ENCODE results near the gene WNT4. TPM values are rescaled to one million over a fixed set of nuclear protein-coding genes. Genes with fewer than 3 reads are reported as not detected.

WNT4 gene
- total RNA-seq, 2 donors from 2014 or later, result 0.16 TPM; not detected in 1

DNA sequence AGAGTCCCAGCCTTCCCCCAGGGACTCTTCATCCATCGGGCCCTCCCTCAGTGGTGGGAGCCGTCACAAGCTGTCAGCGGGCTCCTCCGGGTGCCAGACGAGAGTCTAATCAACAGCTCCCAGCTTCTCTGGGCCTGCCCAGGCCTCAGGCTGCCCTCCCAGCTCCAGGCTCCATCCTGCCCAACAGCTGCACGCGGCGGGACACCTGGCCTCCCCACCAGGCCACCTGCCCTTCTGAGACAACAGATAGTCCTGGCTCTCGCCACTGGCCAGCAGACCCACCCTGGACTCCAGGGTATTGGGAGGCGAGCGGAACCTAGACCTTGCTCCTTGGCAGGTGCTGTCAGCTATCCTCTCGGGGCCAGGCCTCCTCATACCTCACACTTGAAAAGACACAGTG, 3.1 kb downstream of the WNT4 start:
- no peaks in the 10 kb centered on the region for H3K27me3 ChIP-seq
- TF ChIP-seq, protein P1, sequence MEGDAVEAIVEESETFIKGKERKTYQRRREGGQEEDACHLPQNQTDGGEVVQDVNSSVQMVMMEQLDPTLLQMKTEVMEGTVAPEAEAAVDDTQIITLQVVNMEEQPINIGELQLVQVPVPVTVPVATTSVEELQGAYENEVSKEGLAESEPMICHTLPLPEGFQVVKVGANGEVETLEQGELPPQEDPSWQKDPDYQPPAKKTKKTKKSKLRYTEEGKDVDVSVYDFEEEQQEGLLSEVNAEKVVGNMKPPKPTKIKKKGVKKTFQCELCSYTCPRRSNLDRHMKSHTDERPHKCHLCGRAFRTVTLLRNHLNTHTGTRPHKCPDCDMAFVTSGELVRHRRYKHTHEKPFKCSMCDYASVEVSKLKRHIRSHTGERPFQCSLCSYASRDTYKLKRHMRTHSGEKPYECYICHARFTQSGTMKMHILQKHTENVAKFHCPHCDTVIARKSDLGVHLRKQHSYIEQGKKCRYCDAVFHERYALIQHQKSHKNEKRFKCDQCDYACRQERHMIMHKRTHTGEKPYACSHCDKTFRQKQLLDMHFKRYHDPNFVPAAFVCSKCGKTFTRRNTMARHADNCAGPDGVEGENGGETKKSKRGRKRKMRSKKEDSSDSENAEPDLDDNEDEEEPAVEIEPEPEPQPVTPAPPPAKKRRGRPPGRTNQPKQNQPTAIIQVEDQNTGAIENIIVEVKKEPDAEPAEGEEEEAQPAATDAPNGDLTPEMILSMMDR (IDR thresholded peaks at IDR 0.05), result no peak
- peaks cover 0 to 17% of the 10 kb centered on the region in 2 donors for H3K4me1 ChIP-seq
- H3K36me3 ChIP-seq, result no peaks in the 10 kb centered on the region
- no peaks in the 10 kb centered on the region for H3K9me3 ChIP-seq
- no peak for DNase-seq (ENCODE audit: low spot score)
- H3K4me3 ChIP-seq, result no peak overlapping the region
- H3K27ac ChIP-seq, result no peak overlapping the region

DNA sequence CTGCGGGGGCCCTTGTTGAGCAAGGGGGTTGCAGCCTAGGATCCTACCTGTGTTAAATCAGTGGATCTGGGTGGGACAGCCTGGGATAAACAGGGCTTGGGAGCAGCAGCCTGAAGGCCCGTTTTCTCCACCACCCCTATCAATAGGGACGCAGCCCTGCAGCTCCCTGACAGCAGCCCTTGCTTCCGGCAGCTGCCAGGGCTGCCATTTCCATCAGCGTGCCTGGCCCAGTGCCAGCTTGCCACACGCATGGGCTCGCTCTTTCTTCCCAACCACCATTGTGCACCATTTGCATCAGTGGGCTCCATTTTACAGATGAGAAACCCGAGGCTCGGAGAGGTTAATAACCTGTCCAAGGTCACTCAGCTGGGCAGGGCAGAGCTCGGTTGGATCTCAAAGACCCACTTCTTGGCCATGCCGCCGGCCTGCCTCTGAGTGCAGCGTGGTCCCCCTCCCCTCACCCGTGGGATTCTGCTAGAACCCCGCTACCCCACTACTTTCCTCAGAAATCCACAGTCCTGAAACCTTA, 3.8 kb downstream of the WNT4 start:
- H3K36me3 ChIP-seq, result no peaks in the 10 kb centered on the region
- no peak overlapping the region for H3K4me3 ChIP-seq
- peaks cover 0 to 17% of the 10 kb centered on the region in 2 donors for H3K4me1 ChIP-seq
- H3K9me3 ChIP-seq, result no peaks in the 10 kb centered on the region
- H3K27ac ChIP-seq, result no peak overlapping the region
- TF ChIP-seq, protein P1 (IDR thresholded peaks at IDR 0.05), result no peak
- no peak for DNase-seq (ENCODE audit: low spot score)
- no peaks in the 10 kb centered on the region for H3K27me3 ChIP-seq

DNA sequence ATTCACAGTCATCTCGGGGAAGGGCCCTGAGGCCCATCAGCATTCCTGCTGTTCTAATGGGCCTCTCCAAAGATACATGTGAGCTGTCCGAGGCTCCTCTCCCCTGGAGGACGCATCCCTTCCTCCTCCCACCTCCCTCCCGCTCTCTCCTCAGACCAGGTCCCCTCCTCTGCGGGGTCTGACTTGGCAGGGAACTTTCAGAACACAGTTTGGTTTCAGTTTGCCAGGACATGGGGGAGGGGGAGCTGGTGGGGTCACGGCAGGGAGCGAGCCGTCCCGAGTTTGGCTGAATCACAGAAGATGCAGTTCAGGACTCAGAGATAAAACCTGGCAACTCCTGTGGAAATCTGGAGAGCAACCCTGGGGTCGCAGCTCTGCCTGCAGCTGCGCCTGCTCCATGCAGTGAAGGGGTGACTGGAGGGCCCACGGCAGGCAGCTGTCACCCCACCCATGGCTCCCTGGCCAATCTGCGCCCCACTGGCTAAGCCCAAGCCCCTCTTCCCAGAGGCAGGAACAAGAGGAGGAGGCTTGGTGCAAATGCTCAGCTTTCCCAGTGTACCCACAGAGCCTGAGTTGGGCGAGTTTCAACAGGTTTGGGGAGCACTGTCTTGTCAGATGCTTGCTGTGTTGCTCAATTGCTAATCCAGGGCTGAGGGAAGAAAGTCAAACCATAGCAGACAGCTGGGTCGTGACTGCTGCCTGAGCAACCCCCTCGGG, 5.7 kb downstream of the WNT4 start:
- Histone ChIP-seq H3K27me3 (no peaks in the 10 kb centered on the region), H3K27ac (no peak overlapping the region), H3K36me3 (no peaks in the 10 kb centered on the region), H3K4me1 (peaks cover 0 to 14% of the 10 kb centered on the region in 2 donors), H3K9me3 (no peaks in the 10 kb centered on the region), H3K4me3 (no peak overlapping the region)
- TF ChIP-seq, protein P1 (IDR thresholded peaks at IDR 0.05), result no peak
- DNase-seq (ENCODE audit: low spot score), result no peak

DNA sequence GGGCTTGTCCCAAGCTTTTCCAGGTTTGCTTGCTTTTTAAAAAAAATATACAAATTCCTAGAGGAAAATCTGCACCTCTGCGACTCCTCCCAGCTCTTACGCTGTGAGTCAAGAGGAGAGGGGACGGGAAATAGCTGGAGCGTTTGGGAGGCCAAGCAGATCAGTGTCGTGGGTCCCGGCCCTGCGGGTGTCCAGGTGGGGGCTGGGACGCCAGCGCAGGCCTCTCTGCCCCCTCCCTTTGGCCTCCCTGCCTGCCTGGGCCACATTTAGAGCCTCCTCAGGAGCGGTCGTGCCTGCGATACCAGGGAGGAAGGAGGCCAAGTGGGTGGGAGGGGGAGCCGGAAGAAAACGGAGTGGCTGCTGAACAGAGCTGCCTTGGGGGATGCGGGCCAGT, 9.0 kb downstream of the WNT4 start:
- Histone ChIP-seq H3K36me3 (no peaks in the 10 kb centered on the region), H3K9me3 (no peaks in the 10 kb centered on the region), H3K4me3 (no peak overlapping the region), H3K27me3 (no peaks in the 10 kb centered on the region), H3K27ac (no peak overlapping the region), H3K4me1 (peaks cover 0 to 10% of the 10 kb centered on the region in 2 donors)
- no peak for DNase-seq (ENCODE audit: low spot score)
- TF ChIP-seq, protein P1 (IDR thresholded peaks at IDR 0.05), result no peak

DNA sequence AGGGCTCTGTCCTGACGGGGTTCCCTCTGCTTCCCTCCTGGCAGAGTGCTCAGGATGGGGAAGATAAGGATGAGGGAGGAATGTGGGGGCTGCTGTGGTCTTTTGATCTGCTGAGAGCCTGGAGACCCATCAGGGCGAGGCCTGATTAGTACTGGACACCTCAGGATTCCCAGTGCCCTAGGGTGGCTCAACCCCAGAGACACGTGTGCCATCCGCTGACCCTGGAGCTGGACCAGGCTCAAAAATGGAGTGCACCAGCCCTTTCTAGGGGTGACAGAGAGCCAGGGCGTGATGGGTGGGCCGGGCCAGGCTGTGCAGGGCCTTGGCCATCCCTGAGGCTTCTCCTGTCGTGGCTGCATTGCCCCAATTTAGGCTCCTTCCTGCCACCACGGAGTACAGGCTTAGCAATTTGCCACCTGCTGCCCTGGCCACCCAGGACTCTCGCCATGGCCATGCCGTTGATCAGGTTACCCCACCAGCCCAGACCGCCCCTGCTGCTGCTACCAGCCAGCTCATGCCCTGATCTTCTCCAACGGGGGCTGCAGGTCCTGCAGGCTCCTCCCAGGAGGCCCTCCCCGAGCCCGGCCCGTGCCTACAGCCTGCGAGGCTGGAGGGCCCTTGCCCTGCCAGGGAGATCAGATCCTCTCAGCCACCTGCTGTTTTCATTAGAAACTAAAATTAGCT, 9.5 kb downstream of the WNT4 start:
- Histone ChIP-seq H3K27ac (no peak overlapping the region), H3K9me3 (no peaks in the 10 kb centered on the region), H3K4me1 (peaks cover 0 to 10% of the 10 kb centered on the region in 2 donors), H3K27me3 (no peaks in the 10 kb centered on the region), H3K4me3 (no peak overlapping the region), H3K36me3 (no peaks in the 10 kb centered on the region)
- TF ChIP-seq, protein P1 (IDR thresholded peaks at IDR 0.05), result no peak
- no peak for DNase-seq (ENCODE audit: low spot score)

Data from right atrium auricular region (tissue), 2 donors.